GM12878 (cell line): ENCODE data around the gene DSTN. TPM values are rescaled to one million over a fixed set of nuclear protein-coding genes. Genes with fewer than 3 reads are reported as not detected.
A peak's percentile ranks its signal among the peaks of the same experiment; 100 is the strongest.

Source experiments
- ATAC-seq: fragments of 200-7000 bp; cut with Tn5 transposase; 3 replicates; pipeline ENCODE4 v1.9.1; 2020; ENCODE audit warnings: mild to moderate bottlenecking, moderate library complexity
- BruUV-seq: library from RNA; stranded (reverse); fragments of 400-500 nt; replicated peaks from 2 replicates; lab custom pipeline; 2021; lab: Mats Ljungman, UMichigan
- CTCF ChIA-PET: fragments of 300-600 bp; sonication (Branson Sonifier 250); formaldehyde crosslinking; extraction: SDS; loops from one replicate; lab custom pipeline; 2021; ENCODE audit warnings: inconsistent platforms; lab: Yijun Ruan, JAX
- POLR2A ChIA-PET: fragments of 350-600 bp; formaldehyde crosslinking; extraction: SDS; loops from one replicate; lab custom pipeline; 2021; ENCODE audit warnings: inconsistent platforms; lab: Charles Lee
- RAD21 ChIA-PET: fragments of 300-600 bp; sonication (Branson Sonifier 250); formaldehyde crosslinking; loops from one replicate; lab custom pipeline; 2023; ENCODE audit warnings: antibody characterized with exemption; ENCODE audit not compliant: unreplicated experiment; lab: Charles Lee
- SMC1A ChIA-PET: fragments of 300-600 bp; sonication (Branson Sonifier 250); formaldehyde crosslinking; loops from one replicate; lab custom pipeline; 2023; ENCODE audit not compliant: unreplicated experiment, uncharacterized antibody; lab: Charles Lee
- DNase-seq: peaks from one replicate; pipeline ENCODE4 v3.0.0-alpha.2; 2011; ENCODE audit warnings: low read depth, low spot score
- FAIRE-seq: peaks from 3 replicates; lab custom pipeline; 2011; peaks lifted over from hg19 to GRCh38; lab: Jason Lieb, UNC
- H2AFZ ChIP-seq: 2 replicates; pipeline ENCODE4 v1.6.0; 2011; ENCODE audit warnings: low read depth, low read length, control low read depth; ENCODE audit not compliant: control insufficient read depth
- H3K27ac ChIP-seq: 2 replicates; pipeline ENCODE4 v1.5.1; 2011; ENCODE audit warnings: control low read depth; ENCODE audit not compliant: control insufficient read depth, insufficient read depth
- H3K27me3 ChIP-seq, 2 experiments: replicated peaks in 1 of 2; 2 replicates each; pipeline versions ENCODE4 v1.6.0 to v1.6.1; 2011; ENCODE audit warnings: low read length in 1 of 2; ENCODE audit not compliant: control insufficient read depth in 2 of 2, insufficient read depth in 2 of 2
- H3K36me3 ChIP-seq, 2 experiments: 2 replicates each; pipeline ENCODE4 v1.5.1; 2011; ENCODE audit warnings: low read length in 1 of 2; ENCODE audit not compliant: control insufficient read depth in 2 of 2, insufficient read depth in 2 of 2
- H3K4me1 ChIP-seq: 2 replicates; pipeline ENCODE4 v1.6.1; 2011; ENCODE audit warnings: mild to moderate bottlenecking, low read length, moderate library complexity, mixed read lengths; ENCODE audit not compliant: control insufficient read depth, insufficient read depth
- H3K4me2 ChIP-seq: 2 replicates; pipeline ENCODE4 v1.6.0; 2011; ENCODE audit warnings: control low read depth; ENCODE audit not compliant: control insufficient read depth, insufficient read depth
- H3K4me3 ChIP-seq: fragments of 200-600 bp; sonication (generic); 2 replicates; pipeline ENCODE4 v1.5.1; 2016
- H3K79me2 ChIP-seq: 2 replicates; pipeline ENCODE4 v1.6.0; 2011; ENCODE audit warnings: low read length; ENCODE audit not compliant: control insufficient read depth, insufficient read depth
- H3K9ac ChIP-seq: 2 replicates; pipeline ENCODE4 v1.8.0; 2011; ENCODE audit warnings: low read length, control low read depth, mixed read lengths; ENCODE audit not compliant: control insufficient read depth, insufficient read depth
- H3K9me3 ChIP-seq: replicated peaks from 3 replicates; pipeline ENCODE4 v1.5.1; 2011; ENCODE audit warnings: mild to moderate bottlenecking, low read length; ENCODE audit not compliant: control insufficient read depth, insufficient read depth
- H4K20me1 ChIP-seq: 2 replicates; pipeline ENCODE4 v1.6.0; 2011; ENCODE audit not compliant: control insufficient read depth, insufficient read depth
- CTCF ChIP-seq, 3 experiments: IDR thresholded peaks in 2 of 3; conservative IDR thresholded peaks in 1 of 3; 2 replicates each; pipeline ENCODE4 v1.5.1; 2011; ENCODE audit warnings: low read depth in 3 of 3, low read length in 3 of 3, mild to moderate bottlenecking in 3 of 3, control low read depth in 2 of 3, moderate library complexity in 2 of 3, inconsistent platforms in 1 of 3, mixed read lengths in 1 of 3; ENCODE audit not compliant: control insufficient read depth in 2 of 3, insufficient read depth in 1 of 3; ENCODE audit errors: extremely low read depth in 1 of 3
- GABPA ChIP-seq: IDR thresholded peaks from 2 replicates; pipeline ENCODE4 v1.6.1; 2014; ENCODE audit warnings: antibody characterized with exemption, low read depth, mild to moderate bottlenecking, inconsistent platforms
- POLR2A ChIP-seq: IDR thresholded peaks from 2 replicates; pipeline ENCODE4 v1.6.1; 2011; ENCODE audit warnings: low read depth, mild to moderate bottlenecking, low read length
- YY1 ChIP-seq: IDR thresholded peaks from 2 replicates; pipeline ENCODE4 v1.6.1; 2011; ENCODE audit warnings: low read depth, mild to moderate bottlenecking, low read length
- WGBS: methylation state at CpG from one replicate; pipeline ENCODE4 v1.1.6; 2016; ENCODE audit warnings: low lambda C conversion rate; ENCODE audit not compliant: insufficient replicate concordance, insufficient coverage; ENCODE audit errors: missing lambda C conversion rate; 5-methylcytosine and 5-hydroxymethylcytosine counted together
- in situ Hi-C: fragments of 300-500 bp; cut with MboI; formaldehyde crosslinking; loops from 9 replicates; pipeline ENCODE4 v1.14.3; 2018; ENCODE audit warnings: mixed read lengths
- intact Hi-C: fragments of 100-400 bp; cut with micrococcal nuclease; formaldehyde crosslinking; loops from one replicate; pipeline ENCODE4 v1.14.2; 2022; ENCODE audit not compliant: unreplicated experiment
- polyA plus RNA-seq, 11 experiments: library from polyadenylated mRNA; depleted of rRNA in 4 of 11; unstranded in 6 of 11; stranded (reverse) in 5 of 11; fragments of >200 nt; fragmentation: Nextera tagmentation in 4 of 11; fragmentation: Illumina TruSeq in 1 of 11; extraction: Ambion mirVana in 4 of 11; extraction: Trizol in 1 of 11; gene quantifications; 1 replicate in 1 of 11; 2 replicates in 10 of 11; pipeline versions ENCODE4 v1.2.1 to v1.2.3, GENCODE V29; 2011 to 2016; ENCODE audit warnings: inconsistent platforms in 2 of 11, missing spikeins in 2 of 11, low read depth in 1 of 11
- total RNA-seq, 4 experiments: library from RNA; depleted of rRNA in 3 of 4; stranded (reverse); fragments of >200 nt in 3 of 4; fragmentation: Illumina TruSeq in 1 of 4; extraction: Trizol in 1 of 4; gene quantifications; 2 replicates each; pipeline versions ENCODE4 v1.2.1 to v1.2.3, GENCODE V29; 2013 to 2021

DSTN gene
- total and polyA plus RNA-seq, 10 of the 15 experiments (the other 5 are each of a cell fraction or from before 2014, with no cell fraction given), result 26.7 to 137 (median 40.8) TPM

- Histone ChIP-seq H3K9me3 (no peaks in the 10 kb centered on the region), H3K4me3 (no peak overlapping the region), H3K4me2 (no peak overlapping the region), H3K4me1 (no peaks in the 10 kb centered on the region), H3K27ac (no peak overlapping the region), H3K9ac (no peak overlapping the region), H3K27me3 (no peaks in the 10 kb centered on the region), H3K36me3 (peaks cover 10 to 14% of the 10 kb centered on the region in 2 experiments; a peak in 3 of 4 replicates), H4K20me1 (no peaks in the 10 kb centered on the region), H3K79me2 (no peaks in the 10 kb centered on the region), H2AFZ (no peak overlapping the region)
- POLR2A ChIA-PET, result interaction anchor here (1.3 kb wide), 1 partner anchor 10 kb away, joined by 4 read pairs; no protein-coding TSS in a partner anchor
- in situ Hi-C loops (loop anchor here (5.0 kb wide), 1 partner anchor 79 kb away; no protein-coding TSS in a partner anchor), intact Hi-C loops (loop anchor here (2.0 kb wide), 1 partner anchor 111 kb away; no protein-coding TSS in a partner anchor)
- CTCF ChIA-PET, result interaction anchor here (0.6 kb wide), 1 partner anchor 1617 kb away, joined by 3 read pairs; no protein-coding TSS in a partner anchor
- DNase-seq, result no peak
- SMC1A ChIA-PET, result no interaction called here
- 59% methylated on average over 21 of the region's 22 CpGs for WGBS
- FAIRE-seq, result no peak
- no TSS peak for BruUV-seq
- ATAC-seq, result no peak
- TF ChIP-seq POLR2A (0 out of 2 replicates have a peak, but pooled peaks have one; percentile 6), CTCF (IDR thresholded peaks at IDR 0.05 in 2 of 3, conservative IDR thresholded peaks at IDR 0.05 in 1 of 3; ENCODE audit: control insufficient read depth in 2 of 3, extremely low read depth in 1 of 3, insufficient read depth in 1 of 3, low read depth in 3 of 3, low read length in 3 of 3) (no peak), GABPA (no peak), YY1 (no peak)
- RAD21 ChIA-PET, result no interaction called here
These were observed 46.0 kb downstream of the DSTN start for GRCh38 chr20:17615645-17616479.
